ENCODE measurements around the gene P2RX6.

Gene P2RX6

DNA sequence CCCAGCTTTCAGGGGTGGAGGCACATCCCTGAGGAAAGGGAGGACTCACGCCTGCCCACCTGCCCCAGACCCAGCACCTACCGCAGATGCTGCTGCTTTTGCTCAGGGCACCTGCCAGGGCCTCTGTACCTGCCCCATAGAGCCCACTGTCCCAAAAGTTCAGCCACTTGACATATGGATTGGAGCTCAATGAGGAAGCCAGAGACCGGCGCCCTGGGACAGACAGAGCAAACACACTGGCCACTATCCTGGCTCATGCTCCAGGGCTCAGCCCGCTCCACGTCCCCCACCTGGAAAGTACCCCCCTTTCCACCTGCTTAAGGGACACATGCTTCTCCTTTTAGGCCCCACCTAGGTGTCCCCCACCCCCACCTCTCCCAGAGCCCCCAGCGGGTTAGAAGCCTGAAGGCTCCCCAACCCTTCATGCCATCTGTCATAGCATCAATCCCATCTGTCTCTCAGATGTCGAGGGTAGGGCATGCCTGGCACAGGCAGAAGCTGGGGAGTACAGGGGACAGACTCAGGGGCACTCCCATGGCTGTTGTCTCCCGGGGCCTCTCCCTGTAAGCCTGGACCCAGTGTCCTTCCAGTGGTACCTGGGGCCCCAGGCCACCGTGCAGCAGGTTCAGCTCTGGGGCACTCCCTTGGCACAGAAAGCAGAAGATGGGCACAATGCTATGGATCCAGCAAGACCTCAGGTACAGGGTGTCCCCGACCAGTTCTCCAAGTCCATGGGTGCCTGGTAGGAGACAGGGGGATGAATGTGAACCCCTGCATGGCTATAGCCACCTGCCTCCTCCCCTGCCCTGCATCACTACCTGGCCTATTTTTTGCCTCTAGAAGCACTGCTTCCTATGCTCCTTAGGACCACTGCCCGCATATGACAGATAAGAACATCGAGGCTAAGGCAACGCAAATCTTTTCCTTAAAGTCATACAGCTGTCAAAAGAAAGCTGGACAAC, 2.2 kb upstream of the P2RX6 start:
- H3K4me1 ChIP-seq (ENCODE audit: low read depth, poor library complexity, severe bottlenecking), result no peaks in the 10 kb centered on the region
- H4K20me1 ChIP-seq (ENCODE audit: insufficient read depth), result no peaks in the 10 kb centered on the region
- H2AFZ ChIP-seq (ENCODE audit: low read depth), result no peak overlapping the region
- H3K36me3 ChIP-seq (ENCODE audit: insufficient read depth), result no peaks in the 10 kb centered on the region
- no peak overlapping the region for H3K4me3 ChIP-seq (IDR thresholded peaks at IDR 0.05; ENCODE audit: insufficient read depth, low read depth, low read length)
- no peak overlapping the region for H3K9ac ChIP-seq
- H3K79me2 ChIP-seq (ENCODE audit: insufficient read depth, low read depth), result no peaks in the 10 kb centered on the region
- TF ChIP-seq, protein P1, sequence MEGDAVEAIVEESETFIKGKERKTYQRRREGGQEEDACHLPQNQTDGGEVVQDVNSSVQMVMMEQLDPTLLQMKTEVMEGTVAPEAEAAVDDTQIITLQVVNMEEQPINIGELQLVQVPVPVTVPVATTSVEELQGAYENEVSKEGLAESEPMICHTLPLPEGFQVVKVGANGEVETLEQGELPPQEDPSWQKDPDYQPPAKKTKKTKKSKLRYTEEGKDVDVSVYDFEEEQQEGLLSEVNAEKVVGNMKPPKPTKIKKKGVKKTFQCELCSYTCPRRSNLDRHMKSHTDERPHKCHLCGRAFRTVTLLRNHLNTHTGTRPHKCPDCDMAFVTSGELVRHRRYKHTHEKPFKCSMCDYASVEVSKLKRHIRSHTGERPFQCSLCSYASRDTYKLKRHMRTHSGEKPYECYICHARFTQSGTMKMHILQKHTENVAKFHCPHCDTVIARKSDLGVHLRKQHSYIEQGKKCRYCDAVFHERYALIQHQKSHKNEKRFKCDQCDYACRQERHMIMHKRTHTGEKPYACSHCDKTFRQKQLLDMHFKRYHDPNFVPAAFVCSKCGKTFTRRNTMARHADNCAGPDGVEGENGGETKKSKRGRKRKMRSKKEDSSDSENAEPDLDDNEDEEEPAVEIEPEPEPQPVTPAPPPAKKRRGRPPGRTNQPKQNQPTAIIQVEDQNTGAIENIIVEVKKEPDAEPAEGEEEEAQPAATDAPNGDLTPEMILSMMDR (conservative IDR thresholded peaks at IDR 0.05; ENCODE audit: low read depth, low read length), result no peak
- no peak overlapping the region for H3K27ac ChIP-seq
- peaks cover 39% of the 10 kb centered on the region for H3K27me3 ChIP-seq (ENCODE audit: insufficient read depth, low read depth)
- H3K4me2 ChIP-seq, result no peak overlapping the region

DNA sequence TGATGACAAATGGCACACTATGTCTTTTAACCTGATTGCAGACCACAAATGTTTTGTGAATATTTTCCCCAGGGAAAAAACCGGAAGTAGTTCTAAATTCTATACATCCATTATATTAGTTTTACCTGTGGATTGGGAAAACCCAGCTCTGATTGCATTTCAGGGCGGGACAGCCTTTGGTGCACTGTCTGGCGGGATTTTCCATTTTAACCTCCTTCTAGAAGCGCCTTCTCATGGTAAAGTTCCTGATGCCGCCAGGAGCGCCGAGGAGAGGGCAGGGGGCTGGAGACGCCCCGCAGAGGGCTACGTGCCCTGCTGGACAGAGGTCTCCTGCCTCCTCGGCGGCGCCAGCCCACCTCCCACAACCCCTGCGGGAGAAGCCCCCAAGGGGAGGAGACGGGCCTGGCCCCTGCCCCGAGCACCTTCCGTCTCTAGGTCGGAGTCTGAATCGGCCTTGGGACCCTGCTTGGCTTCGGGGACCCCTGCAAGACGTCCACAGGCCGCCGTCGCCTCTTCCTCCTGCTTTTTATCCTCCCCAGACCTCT, 1.2 kb upstream of the P2RX6 start:
- Histone ChIP-seq H4K20me1 (ENCODE audit: insufficient read depth) (no peaks in the 10 kb centered on the region), H3K9ac (no peak overlapping the region), H3K4me2 (no peak overlapping the region), H3K79me2 (ENCODE audit: insufficient read depth, low read depth) (no peaks in the 10 kb centered on the region), H3K36me3 (ENCODE audit: insufficient read depth) (no peaks in the 10 kb centered on the region), H3K27ac (no peak overlapping the region), H3K27me3 (ENCODE audit: insufficient read depth, low read depth) (peaks cover 44% of the 10 kb centered on the region), H3K4me1 (ENCODE audit: low read depth, poor library complexity, severe bottlenecking) (no peaks in the 10 kb centered on the region), H2AFZ (ENCODE audit: low read depth) (no peak overlapping the region), H3K4me3 (IDR thresholded peaks at IDR 0.05; ENCODE audit: insufficient read depth, low read depth, low read length) (no peak overlapping the region)
- TF ChIP-seq, protein P1 (conservative IDR thresholded peaks at IDR 0.05; ENCODE audit: low read depth, low read length), result no peak

DNA sequence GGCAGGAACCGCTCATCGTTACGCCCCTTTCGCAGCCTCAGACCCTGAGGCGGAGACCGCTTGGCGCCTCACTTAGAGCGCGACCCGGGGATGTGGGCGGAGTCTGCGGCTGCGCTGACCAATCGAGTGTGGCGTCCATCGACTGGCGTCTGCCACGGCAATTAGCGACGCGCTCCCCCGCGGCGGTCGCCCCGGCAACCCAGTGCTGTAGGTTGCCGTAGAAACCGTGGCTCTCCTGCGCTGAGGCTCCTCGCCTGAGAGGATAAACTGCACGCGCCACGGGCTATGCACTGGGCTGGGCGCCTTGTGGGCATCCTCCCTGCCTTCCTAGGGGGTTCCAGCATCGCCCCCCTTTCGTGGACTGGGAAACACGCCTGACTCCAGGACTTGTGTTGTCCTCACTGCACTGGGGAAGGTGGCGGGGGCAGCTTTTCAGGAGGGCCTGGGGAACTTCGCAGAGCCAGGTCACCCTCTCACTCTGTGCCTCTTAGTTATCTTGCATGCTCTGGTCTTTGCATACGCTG, 701 bp upstream of the P2RX6 start:
- Histone ChIP-seq H3K36me3 (ENCODE audit: insufficient read depth) (no peaks in the 10 kb centered on the region), H2AFZ (ENCODE audit: low read depth) (no peak overlapping the region), H3K4me1 (ENCODE audit: low read depth, poor library complexity, severe bottlenecking) (no peaks in the 10 kb centered on the region), H3K9ac (no peak overlapping the region), H3K79me2 (ENCODE audit: insufficient read depth, low read depth) (no peaks in the 10 kb centered on the region), H3K4me3 (IDR thresholded peaks at IDR 0.05; ENCODE audit: insufficient read depth, low read depth, low read length) (no peak overlapping the region), H3K4me2 (no peak overlapping the region), H4K20me1 (ENCODE audit: insufficient read depth) (no peaks in the 10 kb centered on the region), H3K27me3 (ENCODE audit: insufficient read depth, low read depth) (peaks cover 48% of the 10 kb centered on the region), H3K27ac (no peak overlapping the region)
- TF ChIP-seq, protein P1 (conservative IDR thresholded peaks at IDR 0.05; ENCODE audit: low read depth, low read length), result no peak

DNA sequence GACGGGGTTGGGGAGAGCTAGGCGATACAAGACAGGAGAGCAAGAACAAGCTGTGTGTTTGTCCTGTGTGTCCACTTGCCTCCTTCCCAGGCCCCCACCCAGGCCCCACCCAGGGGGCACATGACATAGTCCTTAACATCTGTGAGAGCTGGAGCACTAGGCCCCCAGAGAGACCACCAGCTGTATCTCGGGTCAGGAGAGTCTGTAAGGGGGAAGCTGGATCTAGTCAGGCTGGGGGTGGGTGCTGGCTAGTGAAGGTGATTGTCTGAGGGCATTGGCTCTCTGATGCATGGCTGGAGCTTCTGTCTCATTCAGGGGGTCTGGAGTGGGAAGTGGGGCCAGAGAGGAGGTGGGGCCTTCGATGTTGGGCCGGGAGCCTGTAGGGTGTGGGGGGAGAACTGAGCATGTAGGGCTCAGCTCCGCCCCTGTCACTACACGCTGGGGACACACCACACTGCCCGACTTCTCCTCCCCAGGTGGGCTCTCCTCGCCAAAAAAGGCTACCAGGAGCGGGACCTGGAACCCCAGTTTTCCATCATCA, 571 bp downstream of the P2RX6 start:
- Histone ChIP-seq H4K20me1 (ENCODE audit: insufficient read depth) (no peaks in the 10 kb centered on the region), H2AFZ (ENCODE audit: low read depth) (no peak overlapping the region), H3K9ac (no peak overlapping the region), H3K79me2 (ENCODE audit: insufficient read depth, low read depth) (no peaks in the 10 kb centered on the region), H3K4me1 (ENCODE audit: low read depth, poor library complexity, severe bottlenecking) (no peaks in the 10 kb centered on the region), H3K36me3 (ENCODE audit: insufficient read depth) (no peaks in the 10 kb centered on the region), H3K27me3 (ENCODE audit: insufficient read depth, low read depth) (peaks cover 52% of the 10 kb centered on the region), H3K4me2 (no peak overlapping the region), H3K27ac (no peak overlapping the region), H3K4me3 (IDR thresholded peaks at IDR 0.05; ENCODE audit: insufficient read depth, low read depth, low read length) (no peak overlapping the region)
- TF ChIP-seq, protein P1 (conservative IDR thresholded peaks at IDR 0.05; ENCODE audit: low read depth, low read length), result no peak
